ENCODE results near the gene ENDOD1.
A peak's percentile ranks its signal among the peaks of the same experiment; 100 is the strongest.

Gene ENDOD1

DNA sequence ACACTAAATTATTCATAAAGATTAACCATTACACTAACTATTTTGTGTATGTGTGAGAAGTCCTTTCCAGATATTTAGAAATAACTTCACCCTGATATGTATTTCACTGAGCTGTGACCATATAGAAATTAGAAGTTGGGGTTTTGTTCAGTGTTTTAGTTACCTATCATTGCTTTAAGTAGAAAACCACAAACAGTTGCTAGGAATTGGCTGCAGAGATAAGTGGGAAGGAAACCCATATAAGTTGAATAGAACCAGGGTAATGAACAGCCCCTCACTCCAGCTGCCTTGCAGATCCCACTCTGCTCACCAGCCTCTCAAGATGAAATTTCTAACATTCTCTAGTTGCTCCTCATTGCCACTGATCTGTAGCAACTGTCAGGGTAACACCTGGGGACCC lies 12.7 kb upstream of the ENDOD1 start:
- no peak for DNase-seq

DNA sequence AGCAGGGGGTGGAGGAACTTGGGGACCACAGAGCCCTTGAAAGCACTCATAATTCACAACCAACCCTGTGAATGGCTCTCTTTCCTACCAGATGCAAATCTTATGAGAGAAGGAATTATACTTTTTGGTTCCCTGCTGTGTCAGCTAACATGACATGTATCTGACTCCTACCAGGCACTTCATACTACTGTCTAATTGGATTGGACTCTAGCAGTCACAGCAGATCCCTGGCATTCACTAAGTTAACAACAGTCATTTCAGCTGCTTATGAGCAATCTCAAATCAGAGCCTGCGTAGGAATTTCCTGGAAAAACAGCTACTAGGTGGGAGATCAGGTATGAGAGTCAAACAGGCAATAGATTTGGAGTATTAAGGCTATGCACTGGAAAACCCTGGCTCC lies 11.1 kb upstream of the ENDOD1 start:
- DNase-seq: no peak

DNA sequence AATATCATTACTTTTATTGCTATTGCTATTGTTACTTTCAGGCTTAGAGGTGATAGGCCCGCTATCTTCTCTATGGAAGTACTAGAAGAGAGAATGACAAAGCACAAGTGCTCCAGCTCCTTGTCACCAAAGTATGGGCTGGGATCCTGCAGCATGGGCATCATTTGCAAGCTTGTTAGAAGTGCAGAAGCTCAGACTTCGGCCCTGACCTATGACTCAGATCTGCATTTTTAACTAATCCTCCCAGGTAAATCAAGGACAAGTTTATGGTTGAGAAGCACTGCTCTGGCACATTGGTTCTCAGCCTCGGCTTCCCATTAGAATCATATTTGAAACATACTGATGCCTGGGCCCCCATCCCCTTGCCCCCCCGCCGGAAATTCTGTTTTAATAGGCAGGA lies 8.6 kb upstream of the ENDOD1 start:
- no peak for DNase-seq

DNA sequence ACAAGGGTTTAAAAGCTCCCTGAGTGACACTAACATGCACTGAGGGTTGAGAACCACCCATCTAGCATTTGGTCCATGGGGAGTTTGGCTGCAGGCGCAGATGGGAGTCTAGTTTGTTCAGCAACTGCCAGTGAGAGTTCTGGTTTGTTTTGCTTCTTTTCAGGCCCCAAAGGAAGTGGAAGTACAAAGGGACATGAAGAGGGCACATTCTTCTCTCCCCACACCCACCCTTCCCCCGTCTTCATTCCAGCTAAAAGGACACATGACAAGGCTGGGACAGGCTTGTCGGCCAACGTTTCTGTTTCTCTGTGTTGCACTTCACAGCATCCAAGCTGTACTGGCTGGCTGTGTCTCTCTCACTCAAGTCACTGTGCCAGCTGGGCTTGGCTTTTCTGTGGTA lies 8.2 kb upstream of the ENDOD1 start:
- no peak for DNase-seq

DNA sequence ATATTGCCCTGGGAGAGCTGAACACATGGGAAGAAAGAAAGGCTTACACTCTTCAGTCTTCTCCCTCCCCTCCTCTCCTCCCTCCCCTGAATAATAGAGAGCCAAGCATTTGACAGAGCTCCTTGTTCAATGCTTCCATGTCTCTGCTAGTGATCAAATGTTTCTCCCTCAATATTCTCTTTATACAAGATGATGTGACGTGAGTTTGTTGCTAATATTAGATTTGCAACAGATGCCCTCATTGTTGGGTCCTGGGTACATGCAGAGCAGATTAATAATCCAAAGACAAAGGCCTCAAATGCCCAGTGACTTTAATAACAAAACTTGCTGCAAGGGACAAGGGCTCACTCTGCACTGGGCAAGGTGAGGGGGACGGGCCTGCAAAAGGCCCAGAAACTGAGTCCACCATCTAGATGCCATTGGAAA lies 7.1 kb upstream of the ENDOD1 start:
- DNase-seq: no peak

DNA sequence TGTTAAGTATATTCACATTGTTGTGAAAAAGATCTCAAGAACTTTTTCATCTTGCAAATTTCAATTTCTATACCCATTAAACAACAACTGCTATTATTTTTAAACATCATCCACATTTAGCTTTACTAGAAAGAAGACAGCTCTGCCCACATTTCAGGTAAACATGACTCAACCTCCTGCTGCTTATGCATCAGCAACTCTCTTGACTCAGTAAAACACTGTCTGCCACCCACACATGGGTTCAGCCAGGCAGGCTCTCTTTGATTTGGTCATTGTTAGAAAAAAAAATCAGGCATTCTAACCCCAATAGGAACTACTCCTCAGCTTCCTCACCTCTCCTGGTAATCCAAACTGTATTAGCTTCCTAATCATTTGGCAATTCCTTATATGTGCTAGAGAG lies 5.1 kb upstream of the ENDOD1 start:
- DNase-seq: peak; percentile 74

DNA sequence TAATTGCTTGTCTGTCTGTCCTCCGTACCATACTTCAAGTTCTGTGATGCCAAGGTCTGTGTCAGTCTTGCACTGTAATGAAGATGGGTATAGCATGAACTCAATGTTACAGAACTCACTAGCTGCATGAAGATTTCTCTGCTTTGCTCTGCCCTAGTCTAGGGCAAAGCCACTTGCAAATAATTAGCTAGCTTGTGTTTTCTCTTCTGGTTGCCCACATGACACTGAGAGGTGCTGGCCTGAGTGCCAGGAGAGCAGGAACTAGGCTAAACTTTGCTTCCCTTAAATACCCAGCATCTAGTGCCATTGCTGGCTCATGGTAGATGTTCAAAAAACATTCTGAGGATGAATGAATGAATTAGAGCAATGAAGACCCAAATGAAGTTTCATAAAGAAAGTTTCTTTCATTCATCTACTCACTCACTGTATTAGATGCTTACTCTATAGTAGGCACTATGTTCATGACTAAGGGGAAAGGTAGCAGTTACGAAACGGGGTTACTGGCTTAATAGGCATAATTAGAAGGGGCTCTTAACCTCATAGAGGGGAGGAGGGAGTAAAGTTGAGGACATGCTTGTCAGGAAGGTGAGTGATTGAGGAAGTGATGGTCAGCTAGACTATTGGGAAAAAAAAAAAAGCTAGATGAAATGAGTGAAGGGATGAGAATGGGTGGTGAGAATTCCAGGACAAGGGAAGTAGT lies 4.4 kb upstream of the ENDOD1 start:
- no peak for DNase-seq

DNA sequence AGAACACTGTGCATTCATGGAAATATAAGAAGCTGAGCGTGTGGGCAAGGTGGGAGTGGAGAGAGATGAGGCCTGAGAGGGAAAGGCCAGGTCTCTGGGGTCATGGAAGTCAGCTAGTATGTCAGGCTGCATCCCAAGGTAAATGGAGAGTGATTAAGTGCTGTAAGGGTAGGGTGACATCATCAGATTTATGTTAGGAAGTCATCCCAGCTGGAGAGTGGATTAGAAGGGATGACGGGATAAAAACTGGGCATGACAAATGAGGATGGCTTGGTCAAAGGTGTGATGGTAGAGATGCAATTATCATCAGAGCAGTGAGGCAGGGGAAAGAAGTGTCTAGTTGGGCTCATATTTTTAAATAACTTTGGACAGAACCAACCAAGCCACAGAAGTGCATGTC lies 3.5 kb upstream of the ENDOD1 start:
- no peak for DNase-seq

DNA sequence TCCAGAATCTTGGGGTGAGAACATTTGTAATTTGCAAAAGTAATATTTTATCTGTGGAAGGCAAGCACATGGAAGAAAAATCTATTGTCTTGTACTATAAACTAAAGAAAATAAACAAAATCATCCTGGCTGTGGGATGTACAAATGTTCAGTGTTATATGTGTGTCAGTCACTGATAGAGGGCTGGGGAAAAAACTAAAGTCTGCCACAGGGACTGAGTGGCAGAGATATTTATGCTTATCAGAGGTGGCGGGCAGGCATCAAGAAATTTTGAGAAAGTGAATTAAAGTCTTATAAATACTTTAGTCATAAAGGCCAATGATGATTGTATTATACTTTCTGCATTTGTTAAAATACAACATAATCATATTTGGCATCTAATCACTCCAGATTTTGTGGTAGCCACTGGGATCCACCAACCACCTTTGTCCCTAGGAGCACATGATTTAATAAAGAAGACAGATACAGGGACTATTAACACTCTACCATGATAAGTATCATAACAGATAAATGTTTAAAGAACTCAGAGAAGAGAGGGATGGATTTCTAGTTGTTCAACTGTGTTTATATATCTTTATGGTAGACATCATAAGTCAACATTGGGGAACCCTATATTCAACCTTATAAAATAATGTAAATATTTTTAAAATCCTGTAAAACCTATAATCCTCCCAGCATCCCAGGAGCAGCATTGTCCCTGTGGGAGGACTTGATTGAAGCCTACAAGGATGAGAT lies 2.6 kb upstream of the ENDOD1 start:
- DNase-seq: no peak

DNA sequence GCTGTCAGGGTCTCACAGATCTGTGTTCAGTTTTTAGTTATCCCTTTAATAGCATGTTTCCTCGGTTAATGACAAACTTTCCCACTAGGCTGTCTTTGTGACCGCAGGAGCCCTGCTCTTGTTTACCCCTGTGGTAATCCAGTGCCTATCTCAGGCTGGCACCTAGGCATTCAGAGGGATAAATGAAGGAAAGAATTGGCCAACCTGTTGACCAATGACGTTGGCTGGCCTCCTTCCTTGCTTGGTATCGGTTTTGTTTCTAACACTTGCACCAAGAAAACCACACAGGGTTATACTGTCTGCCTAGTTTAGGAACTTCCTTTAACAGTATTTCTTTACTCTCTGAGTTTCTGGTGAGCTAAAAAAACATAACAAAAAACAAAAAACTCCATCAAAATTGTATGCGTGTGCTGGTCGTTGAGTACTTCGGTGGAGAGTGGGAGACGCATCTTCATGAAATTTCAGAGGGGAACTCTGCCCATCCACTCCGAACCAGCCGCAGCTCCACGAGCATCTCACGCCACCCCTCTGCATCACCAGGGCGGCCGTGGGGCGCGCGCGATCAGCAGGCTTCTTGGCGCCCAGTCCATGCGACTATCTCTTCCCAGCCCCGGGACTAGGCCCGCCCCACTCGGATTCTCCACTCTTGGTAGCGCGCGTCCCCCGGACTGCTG lies 563 bp upstream of the ENDOD1 start:
- no peak for DNase-seq

DNA sequence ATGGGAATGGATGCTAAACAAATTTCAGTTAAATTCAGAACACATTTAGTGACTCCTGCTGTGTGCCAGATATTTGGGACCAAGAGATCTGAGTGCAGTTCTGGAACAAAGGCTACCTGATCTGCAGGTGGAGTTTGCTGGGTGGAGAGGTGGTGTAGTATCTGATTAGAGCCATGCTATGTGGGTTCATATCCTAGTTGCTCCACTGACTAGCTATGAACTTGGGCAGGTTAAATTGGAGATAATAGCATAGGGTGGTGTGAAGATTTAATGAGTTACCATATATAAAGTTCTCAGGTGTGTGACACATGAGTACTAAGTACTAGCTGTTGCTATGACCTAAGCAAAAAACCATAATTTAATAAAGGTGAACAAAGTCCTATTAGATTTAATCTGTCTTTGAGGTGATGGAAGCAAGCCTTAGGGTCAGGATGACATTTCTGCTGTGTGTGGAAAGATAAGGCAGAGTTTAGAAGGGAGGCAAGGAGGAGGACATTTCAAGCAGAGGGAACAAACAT lies 2.1 kb downstream of the ENDOD1 start:
- DNase-seq: no peak

DNA sequence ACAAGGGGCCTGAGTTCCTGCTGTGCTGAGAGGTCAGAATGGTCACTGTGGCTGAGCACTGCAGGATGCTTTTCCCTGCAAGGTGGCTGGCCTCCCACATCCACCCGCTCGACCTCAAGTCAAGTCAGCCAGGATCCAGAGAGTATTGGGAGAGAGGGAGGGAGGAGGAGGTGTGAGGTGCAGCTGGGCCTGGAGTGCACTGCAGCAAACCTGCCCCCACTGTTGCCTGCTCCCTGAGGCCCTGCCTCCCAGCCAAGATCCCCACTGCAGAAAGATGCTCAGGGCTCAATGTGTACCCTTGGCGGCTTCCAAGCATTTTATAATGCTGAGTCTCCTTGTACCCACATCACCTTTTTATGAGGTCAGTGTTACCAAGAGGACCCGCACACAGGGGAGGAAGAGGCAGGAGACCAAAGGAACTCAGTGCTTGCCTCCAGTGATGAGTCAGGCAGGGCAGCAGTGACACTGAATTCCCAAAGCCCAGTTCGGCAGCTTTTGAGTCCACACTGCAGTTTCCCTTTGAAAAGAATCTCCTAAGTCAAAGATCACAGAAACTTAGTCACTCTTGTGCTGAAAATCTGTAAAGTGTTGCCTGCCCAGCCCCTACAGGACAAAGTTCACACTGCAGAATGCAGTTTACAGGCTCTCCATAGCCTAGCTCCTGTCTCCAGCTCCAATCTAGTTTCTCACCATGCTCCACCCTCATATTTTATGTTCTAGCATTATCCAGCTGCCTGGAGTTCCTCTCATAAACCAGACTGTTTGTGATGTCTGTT lies 3.1 kb downstream of the ENDOD1 start:
- peak; percentile 54 for DNase-seq

DNA sequence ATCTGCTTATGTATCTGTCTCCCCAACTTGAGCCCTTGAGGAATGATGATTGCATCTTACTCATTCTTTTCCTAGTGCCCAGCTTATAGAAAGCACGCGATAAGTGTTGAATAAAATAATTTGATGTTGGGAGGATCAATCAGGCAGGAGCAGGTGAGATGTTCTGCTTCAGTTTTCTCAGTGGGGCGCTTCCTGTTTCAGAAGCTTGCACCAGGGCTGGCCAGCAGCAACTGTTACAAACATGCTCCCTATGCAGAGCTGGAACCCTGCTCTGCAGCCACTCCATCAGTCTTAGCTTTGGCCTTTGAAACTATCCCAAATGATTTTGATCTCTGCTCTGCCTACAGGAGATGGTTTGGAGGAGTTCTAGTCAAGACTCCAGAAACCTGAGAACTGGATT lies 3.9 kb downstream of the ENDOD1 start:
- no peak for DNase-seq

DNA sequence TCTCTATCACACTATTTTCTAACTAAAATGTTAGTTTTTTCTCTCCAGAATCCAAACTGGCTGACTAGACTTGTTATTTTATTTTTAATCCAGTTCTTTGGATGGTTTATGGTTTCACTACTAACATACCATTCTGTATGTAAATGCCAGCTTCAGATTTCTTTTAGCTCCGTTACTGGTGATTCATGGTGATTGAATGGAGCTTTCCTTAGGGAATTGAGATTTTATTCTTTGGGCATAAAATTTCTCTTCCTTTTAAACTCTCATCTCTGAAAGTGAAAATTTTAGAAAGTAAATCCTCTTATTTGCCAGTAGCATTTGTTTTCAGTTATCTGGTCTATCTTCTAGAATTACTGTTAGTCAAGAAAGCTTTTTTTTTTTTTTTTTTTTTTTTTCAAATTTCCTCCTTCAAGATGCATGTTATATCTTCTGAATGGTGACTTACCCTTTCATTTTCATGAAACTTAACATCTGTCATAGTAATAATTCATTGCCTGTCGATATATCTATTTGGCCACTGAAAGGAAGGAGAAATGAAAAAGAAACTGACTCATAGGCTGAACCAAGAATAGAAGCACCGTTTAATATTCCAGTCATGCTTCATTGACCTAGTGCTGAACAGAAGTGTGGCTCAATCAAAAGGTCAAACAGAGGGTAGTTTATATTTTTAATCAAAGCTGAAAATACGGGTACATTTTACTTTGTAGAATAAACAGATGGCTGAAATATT lies 6.4 kb downstream of the ENDOD1 start:
- DNase-seq: no peak

DNA sequence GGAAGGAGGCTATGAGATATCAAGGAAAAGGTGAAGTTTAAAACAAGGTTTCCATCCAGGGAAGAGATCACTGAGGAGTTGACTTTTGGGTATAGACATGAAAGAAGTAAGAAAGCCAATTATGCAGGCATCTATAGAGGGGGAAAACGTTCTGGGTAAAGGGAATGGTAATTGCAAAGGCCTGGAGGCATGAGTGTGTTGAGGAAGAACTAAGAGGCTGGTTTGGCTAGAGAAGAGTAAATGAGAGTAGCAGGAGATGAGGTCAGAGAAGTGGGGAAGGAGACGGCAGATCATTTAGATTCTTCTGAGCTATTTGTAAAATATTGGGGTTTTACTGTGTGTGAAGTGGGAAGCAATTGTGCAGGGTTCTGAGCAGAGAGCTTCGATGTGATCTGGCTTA lies 7.6 kb downstream of the ENDOD1 start:
- DNase-seq: no peak

DNA sequence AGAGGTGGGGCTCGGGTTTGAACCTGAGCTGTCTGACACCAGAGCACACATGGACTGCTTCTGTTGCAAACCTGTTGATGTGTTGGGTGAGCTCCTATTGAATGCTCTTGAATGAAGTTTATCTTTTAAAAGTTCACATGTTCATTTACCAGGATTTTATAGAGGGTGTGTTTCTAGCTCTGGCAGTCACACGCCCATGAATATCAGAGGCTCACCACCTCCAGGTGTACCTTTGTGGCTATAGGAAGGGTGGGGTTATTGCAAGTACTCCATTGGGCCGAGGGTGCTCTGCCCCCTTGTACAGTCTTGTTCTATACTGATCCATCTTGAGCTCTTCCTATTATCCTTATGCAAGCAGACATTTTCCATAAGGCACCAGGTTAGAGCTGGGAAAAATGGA lies 9.2 kb downstream of the ENDOD1 start:
- no peak for DNase-seq

DNA sequence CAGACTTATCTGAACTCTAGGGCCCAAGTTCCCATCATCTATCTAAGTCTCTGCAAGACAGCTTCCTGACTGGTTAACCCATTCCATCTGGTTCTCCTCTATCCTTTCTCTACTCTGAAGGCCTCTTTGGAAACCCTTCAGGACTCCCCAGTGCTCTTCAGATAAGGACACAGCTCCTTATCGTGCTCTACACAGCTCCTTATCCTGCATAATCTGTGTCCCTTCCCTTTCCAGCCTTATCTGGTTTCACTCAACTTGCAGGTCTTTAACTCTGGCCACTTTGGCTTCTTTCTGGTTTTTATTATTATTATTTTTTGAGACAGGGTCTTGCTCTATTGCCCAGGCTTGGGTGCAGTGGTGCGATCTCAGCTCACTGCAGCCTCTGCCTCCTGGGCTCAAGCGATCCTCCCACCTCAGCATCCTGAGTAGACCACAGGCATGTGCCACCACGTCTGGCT lies 10.6 kb downstream of the ENDOD1 start:
- no peak for DNase-seq

DNA sequence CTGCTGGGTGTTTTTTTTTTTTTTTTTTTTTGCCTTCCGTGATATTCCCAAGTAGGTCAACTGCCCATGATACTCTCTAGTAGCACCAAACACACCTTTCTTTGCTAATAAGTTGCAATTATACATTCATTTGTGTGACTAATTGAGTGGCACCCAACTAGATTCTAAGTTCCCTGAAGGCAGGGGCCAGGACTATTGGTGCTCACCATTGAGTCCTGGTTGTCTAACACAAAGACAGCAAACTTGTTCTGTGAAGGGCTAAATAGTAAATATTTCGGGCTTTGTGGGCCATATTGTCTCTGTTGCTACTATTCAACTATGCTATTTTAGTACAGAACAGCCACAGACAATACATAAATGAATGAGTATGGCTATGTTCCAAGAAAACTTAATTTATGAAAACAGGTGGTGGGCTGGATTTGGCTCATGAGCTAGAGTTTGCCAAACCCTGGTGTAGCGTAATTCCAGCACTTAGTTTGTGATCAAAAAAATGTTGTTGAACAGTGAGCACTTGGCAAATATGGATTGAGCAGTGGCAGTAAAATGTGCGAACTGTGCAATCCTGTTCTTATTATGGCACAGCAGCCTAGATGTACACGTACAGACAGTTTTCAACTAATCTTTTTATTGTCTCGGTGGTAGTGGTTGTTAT lies 11.3 kb downstream of the ENDOD1 start:
- DNase-seq: no peak

DNA sequence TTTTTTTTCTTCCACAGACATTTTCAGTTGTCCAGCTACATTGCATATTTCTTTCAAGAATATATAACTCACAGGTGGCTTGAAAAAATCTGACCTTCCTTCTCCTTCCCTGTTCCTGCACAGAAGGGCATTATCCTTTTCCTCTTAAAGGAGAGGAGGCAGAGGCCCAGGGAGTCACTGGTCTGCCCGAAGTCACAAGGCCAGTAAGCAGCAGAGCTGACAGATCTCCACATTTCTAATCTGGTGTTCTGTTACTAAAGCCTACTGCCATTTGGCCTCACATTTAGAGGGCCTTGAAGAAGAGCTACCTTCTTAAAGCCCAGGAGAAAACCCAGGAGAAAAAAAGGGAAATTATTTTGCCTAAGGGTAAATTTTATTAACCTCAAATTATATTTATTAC lies 12.3 kb downstream of the ENDOD1 start:
- DNase-seq: no peak

DNA sequence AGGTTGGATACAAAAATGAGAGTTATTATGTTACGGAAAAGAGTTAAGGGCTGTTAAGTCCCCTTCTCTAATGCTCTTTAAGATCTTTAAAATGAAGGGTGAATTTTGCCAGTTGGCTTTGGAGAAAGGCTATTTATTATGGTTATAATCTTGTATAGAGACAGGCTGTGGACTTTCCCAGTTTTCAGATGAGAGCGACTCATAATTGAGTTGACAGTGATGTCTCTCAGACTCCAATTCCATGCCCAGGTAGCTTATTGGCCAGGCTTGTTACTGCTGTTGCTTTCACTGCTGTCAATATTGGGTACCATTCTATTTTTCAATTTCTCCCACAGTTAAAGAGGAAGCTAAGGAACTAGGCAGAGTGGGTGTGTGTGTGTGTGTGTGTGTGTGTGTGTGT lies 13.1 kb downstream of the ENDOD1 start:
- no peak for DNase-seq

DNA sequence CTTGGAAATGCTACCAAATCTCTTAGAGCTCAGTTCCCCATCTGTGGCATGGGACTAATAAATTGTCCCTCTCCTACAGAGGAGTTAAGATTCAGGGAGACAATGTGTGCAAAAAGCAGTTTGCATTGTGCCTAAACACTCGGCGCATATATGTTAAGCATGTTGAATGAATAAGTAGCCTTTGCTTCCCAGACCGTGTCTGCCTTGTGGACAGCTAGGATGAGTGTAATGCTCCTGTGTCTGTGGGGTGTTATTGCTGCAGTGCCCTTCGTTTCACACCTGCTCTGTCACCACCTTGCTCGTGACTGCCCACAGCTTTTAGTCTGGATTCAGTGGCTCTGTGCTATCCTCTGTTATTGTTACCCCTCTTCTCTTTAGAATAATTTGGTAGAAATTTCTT lies 14.1 kb downstream of the ENDOD1 start:
- DNase-seq: no peak

All from stimulated activated CD4-positive, alpha-beta T cell treated with anti-CD3 and anti-CD28 coated beads, Interleukin-1b, Interleukin-23, amount 100 ng/mL, for 48 hours (primary cell).